ENCODE data around the gene MAB21L2. TPM values are rescaled to one million over a fixed set of nuclear protein-coding genes. Genes with fewer than 3 reads are reported as not detected.

The MAB21L2 gene
- total and polyA plus RNA-seq, 2 experiments from 2014 or later: 0.39 TPM; not detected in 1

- peaks cover 46% of the 10 kb centered on the region for H3K4me1 ChIP-seq (ENCODE audit: insufficient read depth)
- H3K79me2 ChIP-seq (replicated peaks; ENCODE audit: insufficient read depth): no peaks in the 10 kb centered on the region
These were observed 929 bp downstream of the MAB21L2 start for GRCh38 chr4:150582873-150583286.

More at GRCh38 chr4:150582873-150583286, 929 bp downstream of the MAB21L2 start:
- Histone ChIP-seq H2AFZ (no peak overlapping the region), H3K36me3 (ENCODE audit: insufficient read depth) (no peaks in the 10 kb centered on the region), H3K4me2 (peak overlapping the region; percentile 92), H3K9me2 (ENCODE audit: insufficient read depth) (no peaks in the 10 kb centered on the region), H3F3A (replicated peaks; ENCODE audit: low read depth) (no peaks in the 10 kb centered on the region), H3K27me3 (ENCODE audit: insufficient read depth) (peaks cover 90% of the 10 kb centered on the region), H3K4me3 (peak overlapping the region; percentile 65), H4K20me1 (replicated peaks; ENCODE audit: insufficient read depth) (peaks cover 24% of the 10 kb centered on the region), H3K27ac (ENCODE audit: low read depth) (no peak overlapping the region)
- Mint-ChIP-seq H3K27ac (no peak overlapping the region), H3K36me3 (ENCODE audit: low read depth) (no peaks in the 10 kb centered on the region), H3K27me3 (ENCODE audit: insufficient read depth, low read depth, poor library complexity) (peaks cover 66% of the 10 kb centered on the region), H3K4me1 (peaks cover 52% of the 10 kb centered on the region), H3K4me3 (peak overlapping the region; percentile 87), H3K9me3 (no peaks in the 10 kb centered on the region)
- TF ChIP-seq ETS1 (IDR thresholded peaks at IDR 0.05): no peak
- TF ChIP-seq ZNF114 (CRISPR knock-in tag; IDR thresholded peaks at IDR 0.05): no peak
- TF ChIP-seq CREB1 (CRISPR knock-in tag; IDR thresholded peaks at IDR 0.05; ENCODE audit: low read depth): no peak
- TF ChIP-seq JUNB (IDR thresholded peaks at IDR 0.05; ENCODE audit: unreplicated experiment): no peak
- TF ChIP-seq POLR2AphosphoS5 (IDR thresholded peaks at IDR 0.05; ENCODE audit: low read depth): no peak
- TF ChIP-seq NANOG (IDR thresholded peaks at IDR 0.05; ENCODE audit: borderline replicate concordance): no peak
- TF ChIP-seq EZH2 (IDR thresholded peaks at IDR 0.05; ENCODE audit: low read depth, unreplicated experiment): no peak
- TF ChIP-seq CTCF (conservative IDR thresholded peaks at IDR 0.05; ENCODE audit: low read depth in 2 of 2): no peak
- TF ChIP-seq ZNF462 (CRISPR knock-in tag; IDR thresholded peaks at IDR 0.05): no peak
- TF ChIP-seq ZNF331 (CRISPR knock-in tag; IDR thresholded peaks at IDR 0.05; ENCODE audit: low read depth): no peak
- no peak for TF ChIP-seq REST (IDR thresholded peaks at IDR 0.05; ENCODE audit: unreplicated experiment)
- no peak for TF ChIP-seq EZH2phosphoT487 (IDR thresholded peaks at IDR 0.05; ENCODE audit: unreplicated experiment)
- no peak for TF ChIP-seq STAT1 (IDR thresholded peaks at IDR 0.05; ENCODE audit: unreplicated experiment)
- ATAC-seq (peak; percentile 43), DNase-seq (ENCODE audit: low spot score) (peak; percentile 69)
